HT1080 (cell line): ENCODE measurements around the gene ALX1. TPM values are rescaled to one million over a fixed set of nuclear protein-coding genes. Genes with fewer than 3 reads are reported as not detected.
"Not testable (repeated sequence)": the region's sequence is repeated elsewhere in the genome, so short reads cannot be mapped to it uniquely, and the experiment has no call there.

ENCODE experiments used
- DNase-seq: peaks from one replicate; pipeline ENCODE4 v3.0.0-alpha.2; 2015; ENCODE audit warnings: low read depth
- total RNA-seq: library from RNA; depleted of rRNA; stranded (reverse); fragments of >200 nt; shearing (Covaris generic); gene quantifications from 2 replicates; pipeline ENCODE4 v1.2.3, GENCODE V29; 2014; rRNA removed

ALX1 gene
- total RNA-seq, 1 experiment from 2014 or later = not detected

- no peak for DNase-seq
Measured at GRCh38 chr12:85299053-85299452, 19.0 kb downstream of the ALX1 start.

DNA sequence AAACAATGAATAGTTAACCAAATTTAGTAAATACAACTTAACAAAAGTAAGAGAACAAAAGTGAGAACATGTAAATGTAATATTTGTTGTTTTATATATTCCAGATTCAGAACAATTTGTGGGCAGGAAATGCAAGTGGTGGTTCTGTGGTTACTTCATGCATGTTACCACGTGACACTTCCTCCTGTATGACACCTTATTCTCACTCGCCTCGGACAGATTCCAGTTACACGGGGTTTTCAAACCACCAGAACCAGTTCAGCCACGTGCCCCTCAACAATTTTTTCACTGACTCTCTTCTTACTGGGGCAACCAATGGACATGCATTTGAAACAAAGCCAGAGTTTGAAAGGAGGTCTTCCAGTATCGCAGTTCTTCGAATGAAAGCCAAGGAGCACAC, 21.0 kb downstream of the ALX1 start:
- no peak for DNase-seq

GRCh38 chr12:85308374-85308773, 28.4 kb downstream of the ALX1 start:
- DNase-seq = no peak

GRCh38 chr12:85309125-85309566, 29.1 kb downstream of the ALX1 start:
- no peak for DNase-seq

DNA sequence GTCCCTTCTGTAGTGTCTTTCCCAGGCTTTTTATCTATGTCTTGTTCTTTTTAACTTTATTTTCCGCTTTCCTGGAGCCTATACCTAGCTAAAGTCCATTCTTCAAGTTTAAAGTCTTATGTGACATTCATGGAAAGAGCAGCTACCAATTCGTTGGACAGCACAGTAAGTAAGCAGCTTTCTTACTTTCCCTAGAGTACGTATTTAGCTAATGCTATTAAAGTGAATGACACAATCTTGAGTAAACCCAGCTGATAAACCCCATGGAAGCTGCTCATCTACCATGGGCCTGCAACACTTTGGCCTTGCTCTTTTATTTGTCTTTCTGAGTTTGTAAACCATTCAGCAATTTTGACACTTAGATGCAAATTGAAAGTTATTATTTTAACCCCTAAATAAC, 30.0 kb downstream of the ALX1 start:
- DNase-seq = no peak

DNA sequence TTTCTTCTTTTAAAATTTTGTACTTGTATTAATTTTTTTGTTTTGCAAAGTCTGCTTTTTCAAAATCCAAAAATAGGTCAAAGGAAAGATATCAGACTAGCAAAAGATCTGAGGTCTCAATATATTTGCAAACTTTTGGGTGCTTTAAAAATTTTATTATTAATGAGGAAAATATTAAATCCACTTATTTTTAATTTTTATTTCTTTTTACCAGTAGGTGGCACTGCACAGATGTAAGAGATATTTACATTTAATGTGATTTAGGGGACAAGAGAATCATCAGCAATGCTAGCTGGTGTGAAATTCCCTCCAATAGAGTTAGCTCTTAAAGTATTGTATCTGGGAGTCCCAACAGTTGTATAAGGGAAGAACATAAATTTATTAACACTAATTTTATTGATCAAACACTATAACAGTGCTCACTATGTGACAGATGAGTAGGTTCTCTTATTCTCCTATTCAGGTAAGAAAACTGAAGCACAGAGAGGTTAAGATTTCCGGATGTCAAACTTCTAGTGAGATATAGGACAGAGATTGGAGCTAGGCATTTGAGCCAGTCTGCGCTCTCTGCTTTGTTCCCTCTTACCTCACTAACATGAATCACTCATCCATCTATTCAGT, 30.5 kb downstream of the ALX1 start:
- no peak for DNase-seq

- not testable (repeated sequence) for DNase-seq
Measured at GRCh38 chr12:85317866-85318636, 38.0 kb downstream of the ALX1 start.

DNA sequence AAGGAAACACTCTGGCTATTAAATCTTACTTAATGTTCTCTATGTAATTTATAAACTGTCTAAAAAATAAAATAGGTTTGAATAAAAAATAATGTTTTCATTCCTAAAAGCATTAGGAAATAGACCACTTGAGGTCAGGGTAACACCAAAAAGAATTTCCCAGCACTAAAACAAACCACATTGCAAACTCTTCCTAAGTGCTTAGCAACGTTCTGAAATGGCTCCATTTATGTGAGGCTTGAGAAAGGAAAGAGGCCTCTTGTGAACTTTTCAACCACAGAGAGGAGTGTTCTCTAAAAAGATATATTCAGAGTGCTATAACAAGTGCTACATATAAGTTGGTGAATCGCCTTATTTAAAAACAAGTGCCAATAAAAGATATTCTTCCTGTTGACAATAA, 42.7 kb downstream of the ALX1 start:
- DNase-seq = no peak

DNA sequence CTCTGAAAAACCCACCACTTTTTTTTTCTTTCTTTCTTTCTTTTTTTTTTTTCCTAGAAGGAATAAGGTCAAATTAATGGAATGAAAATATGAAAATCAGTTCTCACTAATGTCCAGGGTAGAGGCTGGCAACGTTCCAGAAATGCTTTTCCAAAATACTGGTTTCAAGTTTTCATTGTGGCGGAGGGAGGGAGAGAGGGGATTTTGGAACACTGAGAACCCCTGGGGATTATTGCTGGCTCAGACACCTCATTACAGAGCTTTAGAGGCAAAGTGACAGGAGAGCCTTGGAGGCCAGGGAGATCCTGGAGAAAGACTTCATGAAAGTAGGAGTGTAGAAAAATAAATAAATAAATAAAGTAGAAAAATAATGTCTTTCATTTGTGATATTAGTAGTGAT, 45.4 kb downstream of the ALX1 start:
- DNase-seq = no peak

GRCh38 chr12:85329913-85330312, 49.9 kb downstream of the ALX1 start:
- DNase-seq = no peak

- DNase-seq = no peak
Measured at GRCh38 chr12:85348779-85349178, 68.8 kb downstream of the ALX1 start.

DNA sequence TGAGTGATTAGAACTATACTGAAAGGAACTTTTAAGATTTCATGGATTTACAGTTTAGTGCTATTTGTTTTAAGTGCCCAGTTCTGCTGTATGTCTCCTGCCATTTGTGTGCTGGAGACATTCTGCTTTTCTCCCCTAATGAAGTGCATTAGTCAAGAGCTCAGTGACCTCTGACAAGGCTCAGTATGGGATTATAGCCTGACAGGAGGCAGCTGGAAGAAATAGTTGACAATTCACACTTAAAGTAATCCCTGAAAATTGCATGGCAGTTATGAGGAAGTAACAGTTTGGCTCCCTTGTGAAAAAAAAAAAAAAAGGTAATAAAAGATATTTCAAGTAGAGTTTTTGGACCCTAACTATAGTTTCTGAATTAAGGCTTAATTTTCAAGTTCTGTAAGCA, 70.3 kb downstream of the ALX1 start:
- DNase-seq = no peak

Other genes with a start within 250 kb of the ALX1 start
- gene TSPAN19, start 243.9 kb upstream of the ALX1 start, total RNA-seq = 0.10 TPM in 1 of 2 replicates, not detected in the other
- gene LRRIQ1, start 243.9 kb upstream of the ALX1 start, total RNA-seq = 0.06 TPM in 1 of 2 replicates, not detected in the other